ENCODE data around the gene TAOK3. TPM values are rescaled to one million over a fixed set of nuclear protein-coding genes. Genes with fewer than 3 reads are reported as not detected.

TAOK3 gene
- total RNA-seq, 1 donor from 2014 or later, result 14.7 TPM

DNA sequence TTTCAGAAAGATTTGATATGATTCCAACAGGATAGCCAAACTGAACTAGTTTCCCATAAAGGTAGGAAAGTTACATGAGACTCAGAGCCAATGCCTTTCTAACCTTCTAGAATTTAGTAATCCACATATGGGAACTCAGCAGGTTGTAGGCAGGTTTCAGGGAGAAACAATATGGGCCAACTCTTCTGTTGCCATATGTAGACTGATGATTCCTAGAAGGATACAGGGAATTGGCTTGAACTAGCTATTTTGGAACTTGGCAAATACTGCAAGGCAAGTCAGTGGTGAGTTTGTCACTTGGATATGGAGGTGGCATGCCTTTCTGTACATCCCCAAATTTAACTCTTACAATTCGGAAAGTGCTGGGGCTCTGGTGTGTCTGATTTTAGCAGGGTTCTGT, 19.1 kb upstream of the TAOK3 start:
- H3K36me3 Mint-ChIP-seq (ENCODE audit: insufficient read depth), result peaks cover 31% of the 10 kb centered on the region
- TF ChIP-seq, protein P1, sequence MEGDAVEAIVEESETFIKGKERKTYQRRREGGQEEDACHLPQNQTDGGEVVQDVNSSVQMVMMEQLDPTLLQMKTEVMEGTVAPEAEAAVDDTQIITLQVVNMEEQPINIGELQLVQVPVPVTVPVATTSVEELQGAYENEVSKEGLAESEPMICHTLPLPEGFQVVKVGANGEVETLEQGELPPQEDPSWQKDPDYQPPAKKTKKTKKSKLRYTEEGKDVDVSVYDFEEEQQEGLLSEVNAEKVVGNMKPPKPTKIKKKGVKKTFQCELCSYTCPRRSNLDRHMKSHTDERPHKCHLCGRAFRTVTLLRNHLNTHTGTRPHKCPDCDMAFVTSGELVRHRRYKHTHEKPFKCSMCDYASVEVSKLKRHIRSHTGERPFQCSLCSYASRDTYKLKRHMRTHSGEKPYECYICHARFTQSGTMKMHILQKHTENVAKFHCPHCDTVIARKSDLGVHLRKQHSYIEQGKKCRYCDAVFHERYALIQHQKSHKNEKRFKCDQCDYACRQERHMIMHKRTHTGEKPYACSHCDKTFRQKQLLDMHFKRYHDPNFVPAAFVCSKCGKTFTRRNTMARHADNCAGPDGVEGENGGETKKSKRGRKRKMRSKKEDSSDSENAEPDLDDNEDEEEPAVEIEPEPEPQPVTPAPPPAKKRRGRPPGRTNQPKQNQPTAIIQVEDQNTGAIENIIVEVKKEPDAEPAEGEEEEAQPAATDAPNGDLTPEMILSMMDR (IDR thresholded peaks at IDR 0.05; ENCODE audit: unreplicated experiment), result no peak
- H3K27me3 Mint-ChIP-seq, result no peaks in the 10 kb centered on the region
- no peak overlapping the region for H3K27ac Mint-ChIP-seq
- H3K4me3 Mint-ChIP-seq (ENCODE audit: low read depth), result no peak overlapping the region
- no peak for DNase-seq (ENCODE audit: low spot score, unreplicated experiment)
- no peaks in the 10 kb centered on the region for H3K9me3 Mint-ChIP-seq (ENCODE audit: low read depth)
- H3K4me1 Mint-ChIP-seq (ENCODE audit: low read depth), result no peaks in the 10 kb centered on the region

DNA sequence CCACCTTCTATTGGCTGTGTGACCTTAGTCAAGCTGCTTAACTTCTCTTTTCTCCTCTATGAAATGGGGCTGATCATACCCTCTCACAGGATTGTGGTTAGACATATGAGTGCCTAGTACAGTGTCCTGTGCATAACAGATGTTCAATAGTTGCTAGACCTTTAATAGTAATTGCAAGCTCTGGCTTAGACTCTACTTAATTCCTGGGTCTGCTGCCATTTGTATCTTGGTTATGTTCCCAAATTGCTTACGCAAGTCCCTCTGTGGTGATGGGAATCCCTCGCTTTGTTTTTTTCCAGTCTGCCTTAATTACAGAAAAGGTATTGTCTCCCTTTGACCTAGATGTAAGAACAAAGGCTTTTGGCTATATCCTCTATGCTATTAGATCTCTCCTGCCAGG, 18.7 kb upstream of the TAOK3 start:
- Mint-ChIP-seq H3K36me3 (ENCODE audit: insufficient read depth) (peaks cover 31% of the 10 kb centered on the region), H3K4me3 (ENCODE audit: low read depth) (no peak overlapping the region), H3K4me1 (ENCODE audit: low read depth) (no peaks in the 10 kb centered on the region)

DNA sequence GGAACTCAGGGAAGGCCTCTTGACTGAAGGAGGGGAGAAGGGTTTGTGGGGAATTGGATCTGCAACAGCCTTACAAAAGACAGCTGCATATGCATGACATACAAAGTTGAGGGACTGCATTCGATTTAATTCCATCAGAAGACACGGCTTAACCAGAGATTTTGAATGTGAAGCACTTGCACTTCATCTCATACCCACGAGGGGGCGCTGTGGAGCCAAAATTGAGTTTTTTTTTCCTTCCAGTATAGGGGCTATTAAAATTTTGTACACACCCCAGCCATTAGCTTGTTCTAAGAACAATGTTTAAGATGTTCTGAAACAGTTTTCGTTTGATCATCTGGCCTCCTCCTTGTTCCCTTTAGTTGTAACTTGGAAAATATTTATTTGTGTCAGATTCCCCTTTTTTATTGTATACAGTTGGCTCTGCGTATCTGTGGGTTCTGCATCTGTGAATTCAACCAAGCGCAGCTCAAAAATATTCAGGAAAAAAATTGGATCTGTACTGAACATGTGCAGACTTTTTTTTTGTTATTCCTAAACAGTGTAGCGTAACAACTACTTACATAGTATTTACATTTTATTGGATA, 5.3 kb upstream of the TAOK3 start:
- H3K9me3 Mint-ChIP-seq (ENCODE audit: low read depth), result no peaks in the 10 kb centered on the region
- TF ChIP-seq, protein P1 (IDR thresholded peaks at IDR 0.05; ENCODE audit: unreplicated experiment), result peak; percentile 99
- H3K27ac Mint-ChIP-seq, result peak overlapping the region; percentile 95
- H3K4me3 Mint-ChIP-seq (ENCODE audit: low read depth), result peak overlapping the region; percentile 95
- DNase-seq (ENCODE audit: low spot score, unreplicated experiment), result peak; percentile 60
- peaks cover 28% of the 10 kb centered on the region for H3K4me1 Mint-ChIP-seq (ENCODE audit: low read depth)
- H3K27me3 Mint-ChIP-seq, result no peaks in the 10 kb centered on the region
- peaks cover 12% of the 10 kb centered on the region for H3K36me3 Mint-ChIP-seq (ENCODE audit: insufficient read depth)

More for the DNA sequence above, 18.7 kb upstream of the TAOK3 start:
- H3K27ac Mint-ChIP-seq, result no peak overlapping the region
- H3K27me3 Mint-ChIP-seq, result no peaks in the 10 kb centered on the region
- no peaks in the 10 kb centered on the region for H3K9me3 Mint-ChIP-seq (ENCODE audit: low read depth)
- TF ChIP-seq, protein P1 (IDR thresholded peaks at IDR 0.05; ENCODE audit: unreplicated experiment), result no peak
- DNase-seq (ENCODE audit: low spot score, unreplicated experiment), result no peak

DNA sequence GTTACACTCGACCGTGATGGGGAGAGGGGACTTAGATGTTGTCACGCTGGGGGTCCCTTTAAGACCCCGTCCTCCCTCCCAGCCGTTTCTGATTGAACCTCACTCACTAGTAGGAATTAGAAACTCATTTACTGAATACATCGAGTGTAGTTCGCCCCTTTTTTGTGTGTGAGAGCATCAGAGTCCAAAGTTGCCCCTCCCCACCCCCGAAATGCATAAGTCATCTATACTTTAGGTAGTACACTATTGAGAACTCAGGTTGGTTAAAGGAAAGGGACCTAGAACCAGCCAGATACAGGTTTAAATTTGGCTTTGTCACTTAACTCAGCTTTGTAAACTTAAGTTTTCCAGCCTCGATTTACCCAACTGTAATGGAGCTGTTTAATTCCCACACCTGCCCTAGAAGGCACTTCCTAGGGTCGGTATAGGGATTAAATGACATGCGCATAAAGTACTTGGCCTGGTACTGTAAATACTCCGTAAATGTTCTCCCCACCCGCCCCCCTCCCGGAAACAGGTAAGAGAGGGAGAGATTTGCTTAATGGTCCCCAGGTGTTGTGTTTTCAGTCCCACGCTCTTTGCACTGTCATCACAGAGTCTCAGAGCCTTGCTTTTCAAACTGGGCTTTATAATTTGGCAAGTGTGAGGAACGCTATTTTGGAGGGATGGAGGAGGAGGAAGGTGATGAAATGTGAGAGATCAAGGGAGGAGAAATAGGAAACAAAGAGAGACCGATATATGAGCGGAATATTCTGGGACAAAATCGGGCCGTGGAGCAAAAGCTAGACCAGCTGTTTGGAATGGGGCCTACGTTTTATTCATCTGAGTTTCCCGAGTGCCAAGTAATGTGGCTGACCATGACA, 4.5 kb upstream of the TAOK3 start:
- TF ChIP-seq, protein P1 (IDR thresholded peaks at IDR 0.05; ENCODE audit: unreplicated experiment), result no peak
- Mint-ChIP-seq H3K4me1 (ENCODE audit: low read depth) (peaks cover 28% of the 10 kb centered on the region), H3K4me3 (ENCODE audit: low read depth) (peak overlapping the region; percentile 95), H3K9me3 (ENCODE audit: low read depth) (no peaks in the 10 kb centered on the region), H3K36me3 (ENCODE audit: insufficient read depth) (peaks cover 12% of the 10 kb centered on the region), H3K27me3 (no peaks in the 10 kb centered on the region), H3K27ac (peak overlapping the region; percentile 95)
- DNase-seq (ENCODE audit: low spot score, unreplicated experiment), result no peak

DNA sequence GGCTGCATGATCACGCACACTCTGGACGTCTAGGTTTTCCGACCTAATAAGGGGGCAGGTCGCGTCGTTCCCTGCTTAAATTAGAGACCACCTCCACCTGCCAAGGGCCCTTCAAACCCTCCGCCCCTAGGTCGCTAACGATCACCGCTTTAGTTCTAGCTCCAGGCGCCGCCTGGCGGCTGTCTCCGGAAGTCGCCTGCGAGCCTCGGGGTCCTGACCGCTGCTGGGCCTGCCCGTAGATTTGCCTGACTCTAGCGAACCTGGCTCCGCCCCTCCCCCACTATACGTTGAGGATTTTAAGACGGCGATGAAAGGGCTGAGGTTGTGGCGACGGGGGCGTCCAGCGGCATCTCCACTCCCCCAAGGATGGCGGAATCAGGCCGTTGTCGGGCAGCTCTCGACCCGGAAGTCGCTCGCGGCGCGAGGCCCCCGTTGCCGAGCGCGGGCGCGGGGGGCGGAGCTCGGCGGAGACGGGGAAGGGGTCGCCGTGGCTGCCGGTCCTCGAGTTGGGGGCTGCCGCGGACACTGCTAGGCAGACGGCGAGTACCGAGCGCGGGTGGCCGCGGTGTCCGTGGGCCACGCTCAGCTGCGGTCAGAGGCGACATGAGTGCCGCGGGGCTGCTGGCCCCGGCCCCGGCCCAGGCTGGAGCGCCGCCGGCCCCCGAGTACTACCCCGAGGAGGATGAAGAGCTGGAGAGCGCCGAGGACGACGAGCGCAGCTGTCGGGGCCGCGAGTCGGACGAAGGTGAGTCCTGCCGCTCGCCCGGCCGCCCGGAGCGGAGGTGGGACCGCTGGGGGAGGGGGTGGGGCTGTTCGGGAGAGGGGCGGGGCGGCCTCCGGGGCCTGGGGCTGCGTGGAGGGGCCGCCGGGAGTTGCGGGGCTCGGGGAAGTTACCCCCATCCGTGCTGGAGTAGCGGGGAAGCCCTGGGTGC, 3.6 kb upstream of the TAOK3 start, which contains the start of gene SUDS3:
TSS of gene SUDS3 (plus strand) at position 467 of the 932 bp plus-strand sequence. CDS start at position 604, 137 bp downstream.
- H3K4me1 Mint-ChIP-seq (ENCODE audit: low read depth), result peaks cover 30% of the 10 kb centered on the region
- peak; percentile 95 for DNase-seq (ENCODE audit: low spot score, unreplicated experiment)
- H3K9me3 Mint-ChIP-seq (ENCODE audit: low read depth), result no peaks in the 10 kb centered on the region
- TF ChIP-seq, protein P1 (IDR thresholded peaks at IDR 0.05; ENCODE audit: unreplicated experiment), result peak; percentile 94
- peaks cover 5% of the 10 kb centered on the region for H3K36me3 Mint-ChIP-seq (ENCODE audit: insufficient read depth)
- H3K27me3 Mint-ChIP-seq, result no peaks in the 10 kb centered on the region
- H3K4me3 Mint-ChIP-seq (ENCODE audit: low read depth), result peak within 1 kb of the TSS; percentile 95
- H3K27ac Mint-ChIP-seq, result peak within 1 kb of the TSS; percentile 100
